H1 (cell line): ENCODE data around the gene C5AR1.
"Not testable (repeated sequence)": the region's sequence is repeated elsewhere in the genome, so short reads cannot be mapped to it uniquely, and the experiment has no call there.

Experiments used
- ATF2 ChIP-seq: IDR thresholded peaks from 2 replicates; pipeline ENCODE4 v1.6.1; 2012; ENCODE audit warnings: low read length, inconsistent platforms
- CREB1 ChIP-seq: IDR thresholded peaks from 2 replicates; pipeline ENCODE4 v1.6.1; 2012; ENCODE audit warnings: inconsistent platforms
- CTCF ChIP-seq, 3 experiments: IDR thresholded peaks; 1 replicate in 2 of 3; 2 replicates in 1 of 3; pipeline versions ENCODE4 v1.5.1 to v1.6.1; 2011; ENCODE audit warnings: low read length in 3 of 3, mild to moderate bottlenecking in 3 of 3, inconsistent platforms in 2 of 3, low read depth in 1 of 3, moderate library complexity in 1 of 3; ENCODE audit not compliant: insufficient read depth in 1 of 3; ENCODE audit errors: control extremely low read depth in 1 of 3
- EZH2 ChIP-seq: fragments of 200-600 bp; sonication (generic); IDR thresholded peaks from 2 replicates; pipeline ENCODE4 v1.7.1; 2012; ENCODE audit warnings: low read depth, mild to moderate bottlenecking, moderate library complexity, low read length, inconsistent platforms; ENCODE audit not compliant: severe bottlenecking
- FOSL1 ChIP-seq: IDR thresholded peaks from 2 replicates; pipeline ENCODE4 v1.6.1; 2011; ENCODE audit warnings: mild to moderate bottlenecking, low read depth, low read length, moderate library complexity; ENCODE audit not compliant: insufficient read depth
- GTF2F1 ChIP-seq: IDR thresholded peaks from 2 replicates; pipeline ENCODE4 v1.6.1; 2012; ENCODE audit warnings: low read depth, low read length, improper control_type of control experiment, borderline replicate concordance
- MAFK ChIP-seq: IDR thresholded peaks from 2 replicates; pipeline ENCODE4 v1.6.1; 2012; ENCODE audit warnings: low read depth, mild to moderate bottlenecking, improper control_type of control experiment, low read length
- POLR2A ChIP-seq, 2 experiments: IDR thresholded peaks; 1 replicate in 1 of 2; 2 replicates in 1 of 2; pipeline ENCODE4 v1.6.1; 2011; ENCODE audit warnings: low read depth in 2 of 2, low read length in 2 of 2, mild to moderate bottlenecking in 2 of 2; ENCODE audit errors: control extremely low read depth in 1 of 2
- RAD21 ChIP-seq, 2 experiments: IDR thresholded peaks in 1 of 2; conservative IDR thresholded peaks in 1 of 2; 2 replicates each; pipeline ENCODE4 v1.6.1; 2011; ENCODE audit warnings: low read depth in 2 of 2, low read length in 2 of 2, improper control_type of control experiment in 1 of 2, inconsistent platforms in 1 of 2, mild to moderate bottlenecking in 1 of 2, moderate library complexity in 1 of 2
- RFX5 ChIP-seq: IDR thresholded peaks from 2 replicates; pipeline ENCODE4 v1.6.1; 2011; ENCODE audit warnings: low read depth, low read length, improper control_type of control experiment, borderline replicate concordance
- SP1 ChIP-seq: IDR thresholded peaks from 2 replicates; pipeline ENCODE4 v1.6.1; 2011; ENCODE audit warnings: low read depth, low read length
- TBP ChIP-seq: IDR thresholded peaks from 2 replicates; pipeline ENCODE4 v1.6.1; 2011; ENCODE audit warnings: low read depth, low read length, improper control_type of control experiment

- not testable (repeated sequence) for TF ChIP-seq EZH2; CTCF (IDR thresholded peaks at IDR 0.05; ENCODE audit: control extremely low read depth in 1 of 3, insufficient read depth in 1 of 3, low read depth in 1 of 3, low read length in 3 of 3); TBP; RAD21 (IDR thresholded peaks at IDR 0.05 in 1 of 2, conservative IDR thresholded peaks at IDR 0.05 in 1 of 2; ENCODE audit: low read depth in 2 of 2, low read length in 2 of 2); RFX5; POLR2A (IDR thresholded peaks at IDR 0.05; ENCODE audit: control extremely low read depth in 1 of 2, low read depth in 2 of 2, low read length in 2 of 2); CREB1; FOSL1; MAFK; SP1; GTF2F1; ATF2
Observed at GRCh38 chr19:47276513-47276912, 33.1 kb upstream of the C5AR1 start.
